Right atrium auricular region (tissue), 2 donors: ENCODE data around the gene RGS6. TPM values are rescaled to one million over a fixed set of nuclear protein-coding genes. Genes with fewer than 3 reads are reported as not detected.
A peak's percentile ranks its signal among the peaks of the same experiment; 100 is the strongest.

Experiments
- DNase-seq: peaks from one replicate; pipeline ENCODE4 v3.0.0-alpha.2; 2019; ENCODE audit warnings: low spot score
- H3K27ac ChIP-seq, 2 donors: fragments of 200-600 bp; sonication (generic); 1 replicate in 1 of 2; 2 replicates in 1 of 2; pipeline ENCODE4 v1.5.1; 2016 to 2019
- H3K27me3 ChIP-seq, 2 donors: fragments of 200-600 bp; sonication (generic); one replicate each; pipeline versions ENCODE4 v1.5.1 to v1.6.0; 2017 to 2019
- H3K36me3 ChIP-seq: fragments of 200-600 bp; sonication (generic); one replicate; pipeline ENCODE4 v1.5.1; 2016
- H3K4me1 ChIP-seq, 2 donors: fragments of 200-600 bp; sonication (generic); one replicate each; pipeline versions ENCODE4 v1.5.1 to v1.6.0; 2017 to 2019
- H3K4me3 ChIP-seq, 2 donors: fragments of 200-600 bp; sonication (generic); 1 replicate in 1 of 2; 2 replicates in 1 of 2; pipeline ENCODE4 v1.5.1; 2017 to 2019; ENCODE audit warnings: mild to moderate bottlenecking in 1 of 2, moderate library complexity in 1 of 2
- H3K9me3 ChIP-seq, 2 donors: fragments of 200-600 bp; sonication (generic); one replicate each; pipeline ENCODE4 v1.5.1; 2019
- total RNA-seq, 2 donors: library from RNA; depleted of rRNA; stranded (reverse); fragments of >200 nt; gene quantifications; one replicate each; pipeline ENCODE4 v1.1.0, GENCODE V29; 2016
- TF ChIP-seq, protein P1 (sequence below), 2 donors: fragments of 200-600 bp; sonication (generic); IDR thresholded peaks; one replicate each; pipeline ENCODE4 v1.5.1; 2019; ENCODE audit warnings: antibody characterized with exemption in 2 of 2

RGS6 gene
- total RNA-seq, 2 donors from 2014 or later, result 12.1 to 13.1 TPM

DNA sequence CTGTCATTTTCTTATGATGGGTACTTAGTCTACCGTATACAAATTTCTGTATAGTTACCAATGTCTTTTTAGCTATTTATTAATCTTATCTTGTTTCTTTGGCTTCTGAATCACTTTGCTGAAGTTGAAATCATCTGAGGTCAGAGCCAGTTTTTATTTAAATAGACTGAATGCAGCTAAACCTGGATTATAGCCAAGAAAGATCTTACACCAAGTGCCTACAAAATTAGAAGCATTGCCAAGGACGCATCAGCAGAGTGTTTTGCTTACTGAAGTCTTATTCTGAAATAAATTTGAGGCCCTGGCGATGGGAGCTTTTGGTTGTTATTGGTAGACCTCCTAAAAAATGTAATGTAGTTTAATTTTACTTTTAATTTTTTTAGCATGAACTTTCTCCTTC is 128.2 kb downstream of the RGS6 start:
- H3K4me3 ChIP-seq, result no peak overlapping the region
- peaks cover 0 to 10% of the 10 kb centered on the region in 2 donors for H3K4me1 ChIP-seq
- peak overlapping the region in 1 of 2 donors; percentile 66 for H3K27ac ChIP-seq
- no peaks in the 10 kb centered on the region for H3K9me3 ChIP-seq
- no peaks in the 10 kb centered on the region for H3K27me3 ChIP-seq
- TF ChIP-seq, protein P1, sequence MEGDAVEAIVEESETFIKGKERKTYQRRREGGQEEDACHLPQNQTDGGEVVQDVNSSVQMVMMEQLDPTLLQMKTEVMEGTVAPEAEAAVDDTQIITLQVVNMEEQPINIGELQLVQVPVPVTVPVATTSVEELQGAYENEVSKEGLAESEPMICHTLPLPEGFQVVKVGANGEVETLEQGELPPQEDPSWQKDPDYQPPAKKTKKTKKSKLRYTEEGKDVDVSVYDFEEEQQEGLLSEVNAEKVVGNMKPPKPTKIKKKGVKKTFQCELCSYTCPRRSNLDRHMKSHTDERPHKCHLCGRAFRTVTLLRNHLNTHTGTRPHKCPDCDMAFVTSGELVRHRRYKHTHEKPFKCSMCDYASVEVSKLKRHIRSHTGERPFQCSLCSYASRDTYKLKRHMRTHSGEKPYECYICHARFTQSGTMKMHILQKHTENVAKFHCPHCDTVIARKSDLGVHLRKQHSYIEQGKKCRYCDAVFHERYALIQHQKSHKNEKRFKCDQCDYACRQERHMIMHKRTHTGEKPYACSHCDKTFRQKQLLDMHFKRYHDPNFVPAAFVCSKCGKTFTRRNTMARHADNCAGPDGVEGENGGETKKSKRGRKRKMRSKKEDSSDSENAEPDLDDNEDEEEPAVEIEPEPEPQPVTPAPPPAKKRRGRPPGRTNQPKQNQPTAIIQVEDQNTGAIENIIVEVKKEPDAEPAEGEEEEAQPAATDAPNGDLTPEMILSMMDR (IDR thresholded peaks at IDR 0.05), result no peak
- no peaks in the 10 kb centered on the region for H3K36me3 ChIP-seq
- DNase-seq, result no peak

DNA sequence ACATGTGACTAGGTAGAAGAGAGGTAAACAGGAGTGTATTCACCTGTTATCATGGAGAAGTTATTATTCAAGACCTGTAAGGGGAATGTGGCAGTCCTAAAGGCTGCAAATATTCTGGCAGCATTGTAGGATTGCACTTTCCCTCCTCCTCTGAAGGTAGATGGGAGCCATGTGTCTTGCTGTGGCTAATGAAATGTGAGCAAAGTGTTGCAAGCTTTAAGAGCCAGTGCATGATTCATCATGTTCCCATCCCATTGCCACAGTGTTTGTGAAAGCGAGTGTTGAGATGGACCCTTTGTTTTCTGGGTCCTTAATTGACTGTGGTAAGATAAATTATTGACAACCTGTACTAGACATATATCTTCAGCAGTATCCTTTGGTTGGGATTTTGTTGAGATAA is 128.7 kb downstream of the RGS6 start:
- H3K36me3 ChIP-seq, result no peaks in the 10 kb centered on the region
- TF ChIP-seq, protein P1 (IDR thresholded peaks at IDR 0.05), result no peak
- no peak overlapping the region for H3K4me3 ChIP-seq
- peaks cover 0 to 10% of the 10 kb centered on the region in 2 donors for H3K4me1 ChIP-seq
- no peak for DNase-seq
- H3K27me3 ChIP-seq, result no peaks in the 10 kb centered on the region
- H3K27ac ChIP-seq, result peak overlapping the region in 1 of 2 donors; percentile 66
- no peaks in the 10 kb centered on the region for H3K9me3 ChIP-seq

DNA sequence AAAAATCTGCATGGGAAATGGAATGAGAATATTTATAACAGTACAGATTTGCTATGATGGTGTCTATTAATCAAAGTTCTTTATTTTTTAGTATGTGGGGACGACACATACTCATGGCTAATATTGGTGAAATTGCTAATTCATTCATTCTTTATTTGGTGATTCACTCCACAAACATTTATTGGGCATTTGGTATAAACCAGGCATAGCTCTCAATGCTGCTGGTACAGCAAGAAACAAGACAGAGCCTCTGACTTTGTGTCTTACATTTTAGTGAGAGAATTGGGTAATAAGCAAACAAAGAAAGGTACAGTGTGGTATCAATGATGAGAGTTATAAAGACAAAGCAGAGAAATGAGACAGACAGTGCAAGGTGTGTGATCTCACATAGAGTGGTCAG is 129.5 kb downstream of the RGS6 start:
- TF ChIP-seq, protein P1 (IDR thresholded peaks at IDR 0.05), result no peak
- no peak for DNase-seq
- H3K4me1 ChIP-seq, result peaks cover 0 to 10% of the 10 kb centered on the region in 2 donors
- no peaks in the 10 kb centered on the region for H3K27me3 ChIP-seq
- no peaks in the 10 kb centered on the region for H3K9me3 ChIP-seq
- no peaks in the 10 kb centered on the region for H3K36me3 ChIP-seq
- peak overlapping the region in 1 of 2 donors; percentile 66 for H3K27ac ChIP-seq
- no peak overlapping the region for H3K4me3 ChIP-seq

DNA sequence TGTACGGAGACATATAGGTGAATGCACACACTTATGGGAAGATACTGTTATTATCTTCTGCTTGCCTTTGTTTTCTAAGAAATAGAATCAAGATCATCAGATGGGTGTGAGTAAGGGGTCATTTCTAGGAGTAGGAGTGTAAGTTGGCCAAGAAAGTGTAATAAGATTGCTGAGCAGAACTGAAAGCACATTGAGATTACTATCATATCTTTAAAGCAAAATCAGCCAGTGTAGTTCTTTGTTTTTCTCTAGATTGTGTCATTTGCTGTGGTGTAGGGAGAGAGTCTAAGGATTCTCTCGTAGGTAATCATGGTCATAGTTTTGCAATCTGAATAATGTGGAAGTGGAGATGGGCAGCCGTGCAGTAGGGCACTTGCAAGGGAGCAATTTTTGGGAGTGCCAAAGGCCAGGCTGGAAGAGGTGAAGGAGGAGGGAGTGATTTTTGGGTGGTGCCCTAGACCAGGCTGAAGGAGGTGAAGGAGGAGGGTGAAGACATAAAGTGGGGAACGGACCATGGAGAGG is 131.6 kb downstream of the RGS6 start:
- no peak overlapping the region for H3K27ac ChIP-seq
- no peaks in the 10 kb centered on the region for H3K36me3 ChIP-seq
- DNase-seq, result no peak
- H3K4me1 ChIP-seq, result peaks cover 0 to 6% of the 10 kb centered on the region in 2 donors
- no peak overlapping the region for H3K4me3 ChIP-seq
- H3K27me3 ChIP-seq, result no peaks in the 10 kb centered on the region
- TF ChIP-seq, protein P1 (IDR thresholded peaks at IDR 0.05), result no peak
- H3K9me3 ChIP-seq, result no peaks in the 10 kb centered on the region

DNA sequence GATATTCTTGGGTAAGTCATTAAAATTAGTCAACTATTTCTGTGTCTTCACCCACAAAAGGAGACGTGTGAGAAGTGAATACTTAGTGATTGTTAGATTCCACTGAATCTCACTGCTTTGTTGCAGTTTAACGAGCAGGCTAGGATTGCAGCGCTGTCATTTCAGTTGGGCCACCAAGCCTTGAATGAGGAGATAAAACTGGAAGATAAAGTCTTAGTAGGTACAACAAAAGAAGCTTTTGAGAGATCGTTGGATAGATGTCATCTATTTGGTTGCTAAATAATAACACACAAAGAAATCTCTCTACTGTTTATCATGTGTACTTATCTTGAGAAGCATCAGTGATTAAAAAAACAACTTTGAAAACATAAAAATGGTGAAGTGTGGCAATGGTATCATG is 132.3 kb downstream of the RGS6 start:
- Histone ChIP-seq H3K4me1 (peaks cover 0 to 6% of the 10 kb centered on the region in 2 donors), H3K27me3 (no peaks in the 10 kb centered on the region), H3K9me3 (no peaks in the 10 kb centered on the region), H3K27ac (no peak overlapping the region), H3K4me3 (no peak overlapping the region), H3K36me3 (no peaks in the 10 kb centered on the region)
- DNase-seq, result no peak
- TF ChIP-seq, protein P1 (IDR thresholded peaks at IDR 0.05), result no peak

DNA sequence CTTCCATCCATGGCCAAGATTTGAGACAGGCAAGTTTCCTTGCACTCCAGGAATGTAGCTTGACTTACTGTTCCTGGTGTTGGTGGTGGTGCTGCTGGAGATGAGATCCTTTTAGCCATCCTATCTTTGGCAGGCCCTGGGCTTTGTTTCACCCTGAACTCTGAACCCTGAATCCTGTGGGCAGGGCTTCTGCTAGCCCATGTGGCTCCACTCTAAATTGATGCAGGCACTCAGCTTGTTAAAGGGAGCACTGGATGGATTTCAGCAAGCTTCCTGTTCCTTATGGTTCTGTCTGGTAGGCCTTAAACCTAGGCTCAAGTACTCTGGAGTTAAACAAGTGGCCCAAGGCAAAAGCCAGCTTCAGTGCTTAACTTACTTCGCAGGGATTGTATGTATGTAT is 138.2 kb downstream of the RGS6 start:
- TF ChIP-seq, protein P1 (IDR thresholded peaks at IDR 0.05), result no peak
- no peaks in the 10 kb centered on the region for H3K4me1 ChIP-seq
- no peak overlapping the region for H3K4me3 ChIP-seq
- no peaks in the 10 kb centered on the region for H3K36me3 ChIP-seq
- H3K9me3 ChIP-seq, result no peaks in the 10 kb centered on the region
- no peak for DNase-seq
- no peaks in the 10 kb centered on the region for H3K27me3 ChIP-seq
- no peak overlapping the region for H3K27ac ChIP-seq
